HG03175 (cell line): ENCODE results near the gene ABHD17A.
"Not testable (repeated sequence)": the region's sequence is repeated elsewhere in the genome, so short reads cannot be mapped to it uniquely, and the experiment has no call there.

Experiments
- ATAC-seq: cut with Tn5 transposase; IDR thresholded peaks from one replicate; pipeline ENCODE4 v1.9.1; 2021; ENCODE audit warnings: mild to moderate bottlenecking, moderate library complexity; ENCODE audit not compliant: unreplicated experiment

Gene ABHD17A

GRCh38 chr19:1882089-1882785, 3.1 kb downstream of the ABHD17A start:
- ATAC-seq = no peak

DNA sequence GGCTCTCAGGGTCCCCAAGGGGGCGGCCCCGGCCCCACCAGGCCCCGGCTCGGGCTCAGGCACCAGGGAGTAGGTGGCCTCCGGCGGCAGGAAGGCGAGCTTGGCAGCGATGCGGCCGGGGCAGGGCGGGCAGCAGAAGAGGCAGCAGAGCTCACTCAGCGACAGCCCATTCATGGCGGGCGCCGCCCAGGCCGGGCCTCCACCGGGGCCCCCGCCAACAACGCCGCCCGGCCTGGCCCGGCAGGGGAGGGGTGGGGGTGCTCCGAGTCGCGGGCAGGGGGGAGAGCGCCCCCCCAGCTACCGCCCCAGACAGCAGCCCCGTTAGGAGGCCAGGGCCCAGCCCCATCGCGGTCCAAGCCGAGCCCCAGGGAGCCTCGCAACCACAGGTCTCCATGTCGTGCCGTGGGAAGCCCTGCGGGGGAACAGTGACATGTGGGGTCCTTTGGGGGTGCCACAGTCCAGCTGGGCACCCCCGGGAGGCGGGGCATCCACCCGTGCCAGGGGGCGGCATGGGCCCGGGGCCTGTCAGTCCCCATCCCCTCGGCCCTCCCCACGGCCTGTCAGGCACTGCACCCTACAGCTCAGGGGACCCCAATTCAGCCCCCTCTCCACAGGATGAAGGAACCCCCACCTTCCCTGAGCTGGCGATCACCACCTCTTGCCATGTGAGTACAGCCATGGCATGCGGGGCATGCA, 3.8 kb downstream of the ABHD17A start:
- not testable (repeated sequence) for ATAC-seq

DNA sequence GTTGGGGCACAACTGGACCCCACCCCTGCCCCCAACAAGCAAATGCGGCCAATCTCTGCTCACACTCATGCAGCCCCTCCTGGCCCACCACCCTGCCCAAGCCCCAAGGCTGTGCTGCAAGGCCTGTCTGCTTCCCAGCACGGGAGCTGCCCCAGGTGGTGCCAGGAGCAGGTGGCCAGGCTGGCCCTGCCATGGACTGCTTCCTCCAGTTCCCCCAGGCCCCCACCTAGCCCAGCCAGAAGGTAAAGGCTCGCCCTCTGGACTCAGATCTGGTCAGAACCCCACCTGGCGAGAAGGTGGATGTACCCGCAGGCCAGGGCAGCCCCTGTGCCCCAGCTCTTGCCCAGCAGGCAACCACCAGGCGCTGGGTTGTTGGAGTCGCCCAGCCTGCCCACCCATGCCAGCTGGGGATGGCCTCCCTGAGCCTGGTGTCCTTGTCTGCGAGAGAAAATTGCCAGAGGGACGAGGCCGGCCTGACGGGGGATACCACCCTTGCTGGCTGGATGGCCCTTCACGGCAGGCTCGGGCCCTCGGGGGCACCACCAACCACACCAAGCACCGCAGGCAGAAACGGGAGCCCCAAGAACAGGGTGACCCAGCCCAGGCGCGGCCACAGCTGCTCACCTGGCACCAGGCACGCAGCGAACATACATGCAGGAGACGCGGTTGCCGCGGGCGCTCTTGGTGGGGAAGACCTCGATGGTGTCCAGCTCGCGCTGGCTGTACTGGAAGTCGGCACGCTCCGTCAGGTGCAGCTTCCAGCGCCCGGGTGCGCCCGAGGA, 4.5 kb downstream of the ABHD17A start:
- no peak for ATAC-seq

- not testable (repeated sequence) for ATAC-seq
Measured at GRCh38 chr19:1879982-1880381, 5.3 kb downstream of the ABHD17A start.

GRCh38 chr19:1878583-1878982, 6.7 kb downstream of the ABHD17A start:
- ATAC-seq = not testable (repeated sequence)

- not testable (repeated sequence) for ATAC-seq
Measured at GRCh38 chr19:1877280-1877660, 8.0 kb downstream of the ABHD17A start.

GRCh38 chr19:1876496-1877279, 8.6 kb downstream of the ABHD17A start:
- ATAC-seq = peak; percentile 25

- peak; percentile 95 for ATAC-seq
Measured at GRCh38 chr19:1875646-1876495, 9.4 kb downstream of the ABHD17A start.

DNA sequence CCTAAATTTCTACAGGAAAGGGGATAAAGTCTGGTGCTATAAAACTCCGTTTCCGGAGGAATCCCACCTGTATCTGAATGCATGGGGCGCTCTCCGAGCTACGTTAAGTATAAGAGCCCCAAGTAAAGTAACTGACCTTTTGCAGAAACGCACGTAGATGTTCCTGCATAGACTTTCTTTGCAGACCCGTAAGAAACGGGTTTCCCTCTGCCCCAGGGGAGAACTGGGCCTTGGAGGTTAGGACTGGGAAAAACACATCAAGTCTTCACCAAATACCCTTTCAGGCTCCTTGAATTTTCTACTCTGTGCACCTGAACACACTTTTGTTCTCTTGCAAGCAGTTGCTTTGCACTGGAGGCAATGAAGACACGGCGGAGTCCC, 10.0 kb downstream of the ABHD17A start:
- ATAC-seq = not testable (repeated sequence)

DNA sequence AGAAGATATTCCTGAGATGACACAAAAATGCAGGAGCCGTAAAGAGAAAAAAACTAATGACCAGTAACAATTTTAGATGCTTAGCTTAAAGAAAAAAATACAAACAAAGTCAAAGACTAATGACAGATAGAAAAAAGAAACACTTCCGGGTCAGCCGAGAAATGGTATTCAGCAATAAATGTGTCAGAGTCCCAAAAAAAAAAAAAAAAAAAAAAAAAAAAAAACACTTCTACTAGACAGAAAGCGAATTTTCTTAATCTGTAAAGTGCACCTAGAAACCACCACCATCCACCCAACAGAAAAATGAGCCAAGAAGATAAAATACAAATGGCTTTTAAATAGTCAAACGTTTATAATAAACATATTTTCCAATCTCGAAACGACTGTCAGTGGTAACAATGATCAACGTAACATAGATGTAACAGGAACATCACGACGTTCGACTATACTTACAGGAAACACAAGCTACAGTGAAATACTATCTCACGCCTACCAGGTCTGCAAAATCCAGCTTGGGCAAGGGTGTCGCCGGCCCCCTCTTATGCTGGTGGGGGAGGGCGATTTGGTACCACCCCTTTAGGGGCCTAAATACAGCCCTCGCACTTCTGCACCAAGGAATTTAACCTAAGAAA, 10.6 kb downstream of the ABHD17A start:
- ATAC-seq = no peak

- ATAC-seq = no peak
Measured at GRCh38 chr19:1873524-1874473, 11.5 kb downstream of the ABHD17A start.

DNA sequence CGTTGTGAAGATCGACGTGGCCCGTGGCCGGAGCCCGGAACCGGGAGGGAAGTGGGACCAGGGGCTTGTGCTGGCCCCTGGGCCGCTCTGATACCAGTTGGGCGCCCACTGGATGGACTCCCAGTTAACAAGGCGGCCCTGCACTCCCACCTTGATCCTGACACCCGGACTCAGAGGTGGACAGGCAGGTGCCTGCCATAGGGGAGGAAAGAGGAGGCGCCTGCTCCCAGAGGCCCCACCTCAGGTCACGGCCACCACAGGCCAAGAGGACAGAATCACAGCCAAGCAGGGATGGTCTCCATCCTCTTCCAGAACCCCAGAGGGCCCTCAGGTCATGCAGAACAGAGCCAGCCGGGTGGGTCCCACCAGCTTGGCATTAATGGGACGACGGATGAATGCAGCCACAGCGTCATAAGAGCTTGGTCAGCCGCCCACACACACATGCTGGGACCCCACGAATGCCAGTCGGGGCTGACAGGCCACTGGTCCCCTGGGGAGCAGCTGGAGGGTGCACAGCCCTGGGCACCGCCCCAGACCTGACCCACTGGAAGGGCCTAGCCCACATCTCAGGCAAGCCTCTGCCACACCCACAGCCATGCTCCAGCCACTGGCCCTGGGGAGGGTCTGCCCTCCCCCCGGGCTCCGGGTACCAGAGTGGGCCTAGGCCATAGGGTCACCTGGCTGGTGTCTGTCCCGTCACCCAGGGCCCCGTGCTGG, 12.3 kb downstream of the ABHD17A start:
- no peak for ATAC-seq

- no peak for ATAC-seq
Measured at GRCh38 chr19:1871630-1872029, 13.7 kb downstream of the ABHD17A start.

DNA sequence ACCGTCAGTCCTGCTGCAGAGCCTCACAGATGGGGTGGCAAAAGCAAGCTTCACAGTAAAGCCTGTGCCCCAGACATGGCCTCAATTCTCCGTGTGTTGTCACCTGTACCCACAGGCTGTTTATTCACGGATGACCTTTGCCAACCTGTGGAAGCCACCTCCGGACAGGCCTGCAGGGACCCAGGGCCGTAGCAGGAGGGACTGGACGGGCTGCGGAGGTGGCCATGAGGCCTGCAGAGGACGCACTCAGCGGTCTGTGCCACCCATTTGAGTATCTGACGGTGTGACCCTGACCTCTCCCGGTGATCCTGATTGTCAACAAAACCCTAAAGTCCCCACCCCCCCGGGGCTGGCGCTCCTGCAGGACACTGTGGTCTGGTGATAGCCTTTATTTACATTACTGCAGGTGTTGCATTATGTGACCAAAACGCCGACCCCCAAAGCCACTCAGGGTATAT, 14.1 kb downstream of the ABHD17A start:
- no peak for ATAC-seq

DNA sequence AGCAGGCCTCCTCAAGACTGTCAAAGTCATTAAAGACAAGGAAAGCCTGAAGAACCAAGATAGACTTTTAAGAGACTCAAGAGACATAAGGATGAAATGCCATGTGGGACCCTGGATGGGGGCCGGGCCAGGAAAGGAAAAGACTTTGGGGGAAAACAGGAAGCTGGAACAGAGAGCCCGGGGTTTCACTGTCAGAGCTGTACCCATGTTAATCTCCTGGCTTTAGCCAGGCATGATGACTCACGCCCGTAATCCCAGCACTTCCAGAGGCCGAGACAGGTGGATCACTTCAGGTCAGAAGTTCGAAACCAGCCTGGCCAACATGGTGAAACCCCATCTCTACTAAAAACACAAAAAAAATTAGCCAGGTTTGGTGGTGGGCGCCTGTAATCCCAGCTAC, 16.3 kb downstream of the ABHD17A start:
- ATAC-seq = no peak

DNA sequence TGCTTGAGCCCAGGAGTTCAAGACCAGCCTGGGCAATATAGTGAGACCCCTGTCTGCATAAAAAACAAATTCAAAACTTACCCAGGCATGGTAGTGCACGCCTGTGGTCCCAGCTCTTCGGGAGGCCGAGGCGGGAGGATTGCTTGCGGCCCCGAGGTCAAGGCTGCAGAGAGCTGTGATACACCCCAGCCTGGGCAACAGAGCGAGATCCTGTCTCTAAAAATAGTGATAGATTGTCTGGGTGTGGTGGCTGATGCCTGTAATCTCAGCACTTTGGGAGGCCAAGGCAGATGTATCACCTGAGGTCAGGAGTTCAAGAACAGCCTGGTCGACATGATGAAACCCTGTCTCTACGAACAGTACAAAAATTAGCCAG, 18.0 kb downstream of the ABHD17A start:
- ATAC-seq = no peak

DNA sequence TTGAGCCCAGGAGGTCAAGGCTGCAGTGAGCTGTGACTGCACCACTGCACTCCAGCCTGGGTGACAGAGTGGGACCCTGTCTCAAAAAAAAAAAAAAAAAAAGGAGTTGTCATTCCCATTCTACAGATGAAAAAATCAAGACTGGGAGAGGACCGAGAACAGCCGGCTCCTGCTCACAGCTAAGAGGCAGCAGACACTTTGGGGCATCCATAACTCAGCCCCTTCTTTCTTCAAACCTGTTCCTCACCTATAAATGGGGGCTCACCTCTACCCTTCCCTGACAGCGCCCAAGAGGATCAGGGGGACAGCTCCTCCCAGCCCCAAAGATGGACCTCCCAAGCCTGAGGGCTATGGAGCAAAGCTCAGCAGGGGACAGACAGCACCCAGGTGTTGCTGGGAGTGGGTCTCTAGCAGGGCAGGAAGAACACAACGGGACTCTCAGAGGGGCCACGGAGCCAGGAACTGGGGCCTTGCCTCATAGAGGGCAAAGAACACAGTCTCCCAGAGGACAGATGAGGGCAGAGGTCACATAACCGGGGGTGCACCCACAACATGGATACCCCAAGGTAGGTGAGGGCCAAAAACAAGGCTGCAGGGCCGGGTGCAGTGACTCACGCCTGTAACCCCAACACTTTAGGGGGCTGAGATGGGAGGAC, 18.5 kb downstream of the ABHD17A start:
- ATAC-seq = no peak
